HEK293 (cell line): Measurements from ENCODE around the gene ENTREP3.

Experiments used
- CTCF ChIA-PET: fragments of 350-600 bp; formaldehyde crosslinking; extraction: SDS; loops from one replicate; lab custom pipeline; 2021; ENCODE audit warnings: antibody characterized with exemption; lab: Yijun Ruan, JAX
- POLR2A ChIA-PET: fragments of 300-600 bp; formaldehyde crosslinking; extraction: SDS; loops from one replicate; lab custom pipeline; 2020; ENCODE audit warnings: antibody characterized with exemption, inconsistent platforms; lab: Yijun Ruan, JAX
- H3K27ac ChIP-seq: fragments of 200-500 bp; sonication (Bioruptor generic); 2 replicates; pipeline ENCODE4 v1.5.1; 2014; ENCODE audit warnings: low read depth, low read length, control low read depth, inconsistent platforms; ENCODE audit errors: extremely low read depth
- H3K36me3 ChIP-seq, 2 experiments: fragments of 200-500 bp in 1 of 2; sonication (Bioruptor generic) in 1 of 2; 1 replicate in 1 of 2; 2 replicates in 1 of 2; pipeline ENCODE4 v1.5.1; 2014 to 2017; ENCODE audit warnings: inconsistent platforms in 2 of 2, low read length in 2 of 2; ENCODE audit not compliant: control insufficient read depth in 2 of 2, insufficient read depth in 1 of 2
- H3K4me1 ChIP-seq: fragments of 200-500 bp; sonication (Bioruptor generic); 2 replicates; pipeline ENCODE4 v1.5.1; 2014; ENCODE audit warnings: mild to moderate bottlenecking, low read length, inconsistent platforms; ENCODE audit not compliant: control insufficient read depth, insufficient read depth
- H3K4me3 ChIP-seq: 2 replicates; pipeline ENCODE4 v1.5.1; 2011; ENCODE audit warnings: low read depth, mild to moderate bottlenecking, control low read depth, low read length, moderate library complexity
- H3K9me3 ChIP-seq: fragments of 200-500 bp; sonication (Bioruptor generic); 2 replicates; pipeline ENCODE4 v1.5.1; 2014; ENCODE audit warnings: low read depth, low read length, inconsistent platforms; ENCODE audit not compliant: control insufficient read depth, insufficient read depth
- CTCF ChIP-seq: fragments of 450-650 bp; formaldehyde crosslinking; IDR thresholded peaks from 2 replicates; pipeline ENCODE4 v1.5.1; 2016; ENCODE audit warnings: missing biosample characterization, missing genetic modification characterization
- IKZF3 ChIP-seq: fragments of 450-650 bp; IDR thresholded peaks from 2 replicates; pipeline ENCODE4 v1.5.0; 2018; ENCODE audit warnings: missing biosample characterization, mild to moderate bottlenecking, missing genetic modification characterization, moderate library complexity
- KLF16 ChIP-seq: fragments of 450-650 bp; formaldehyde crosslinking; IDR thresholded peaks from 2 replicates; pipeline ENCODE4 v1.5.1; 2017; ENCODE audit warnings: missing biosample characterization, missing genetic modification characterization
- KLF8 ChIP-seq: fragments of 450-650 bp; formaldehyde crosslinking; IDR thresholded peaks from 2 replicates; pipeline ENCODE4 v1.5.1; 2016; ENCODE audit warnings: missing biosample characterization, missing genetic modification characterization
- KLF9 ChIP-seq: fragments of 450-650 bp; formaldehyde crosslinking; IDR thresholded peaks from 2 replicates; pipeline ENCODE4 v1.5.1; 2016; ENCODE audit warnings: missing biosample characterization, missing genetic modification characterization, low read depth
- PATZ1 ChIP-seq: fragments of 450-650 bp; formaldehyde crosslinking; IDR thresholded peaks from 2 replicates; pipeline ENCODE4 v1.5.1; 2016; ENCODE audit warnings: missing biosample characterization, missing genetic modification characterization
- REST ChIP-seq: fragments of 450-650 bp; formaldehyde crosslinking; IDR thresholded peaks from 2 replicates; pipeline ENCODE4 v1.5.1; 2016; ENCODE audit warnings: missing biosample characterization, missing genetic modification characterization
- ZBTB11 ChIP-seq: fragments of 450-650 bp; formaldehyde crosslinking; conservative IDR thresholded peaks from 2 replicates; pipeline ENCODE4 v1.5.1; 2016; ENCODE audit warnings: low read depth, missing biosample characterization, missing genetic modification characterization
- ZBTB7A ChIP-seq: fragments of 450-650 bp; formaldehyde crosslinking; IDR thresholded peaks from 2 replicates; pipeline ENCODE4 v1.5.1; 2016; ENCODE audit warnings: low read depth, missing biosample characterization, missing genetic modification characterization
- ZIC2 ChIP-seq: fragments of 450-650 bp; formaldehyde crosslinking; IDR thresholded peaks from 2 replicates; pipeline ENCODE4 v1.5.1; 2016; ENCODE audit warnings: missing biosample characterization, missing genetic modification characterization
- ZNF274 ChIP-seq, 2 experiments: fragments of 200-500 bp in 1 of 2; fragments of 450-650 bp in 1 of 2; sonication (Bioruptor generic) in 1 of 2; formaldehyde crosslinking in 1 of 2; IDR thresholded peaks; 2 replicates each; pipeline versions ENCODE4 v1.5.1 to v1.6.1; 2014 to 2016; ENCODE audit warnings: borderline replicate concordance in 1 of 2, inconsistent platforms in 1 of 2, low read length in 1 of 2, missing biosample characterization in 1 of 2, missing genetic modification characterization in 1 of 2
- ZNF426 ChIP-seq: fragments of 450-650 bp; formaldehyde crosslinking; IDR thresholded peaks from 2 replicates; pipeline ENCODE4 v1.5.1; 2017; ENCODE audit warnings: missing biosample characterization, missing genetic modification characterization, mild to moderate bottlenecking, inconsistent platforms, moderate library complexity
- ZNF558 ChIP-seq: fragments of 450-650 bp; formaldehyde crosslinking; IDR thresholded peaks from 2 replicates; pipeline ENCODE4 v1.5.1; 2016; ENCODE audit warnings: missing biosample characterization, missing genetic modification characterization
- ZNF585B ChIP-seq: fragments of 450-650 bp; formaldehyde crosslinking; IDR thresholded peaks from 2 replicates; pipeline ENCODE4 v1.5.1; 2016; ENCODE audit warnings: missing biosample characterization, missing genetic modification characterization

ENTREP3 gene

GRCh38 chr1:155261852-155262673 is 6.8 kb upstream of the ENTREP3 start, which contains the start of gene SCAMP3 (continued):
- TF ChIP-seq REST (tag by site-specific recombination) = 0 out of 2 replicates have a peak, but pooled peaks have one; percentile 21
- peak; percentile 50 for TF ChIP-seq KLF9 (tag by site-specific recombination)
- peak; percentile 71 for TF ChIP-seq KLF16 (tag by site-specific recombination)
- peak; percentile 31; the same call in 1 of the 2 replicates for TF ChIP-seq ZBTB7A (tag by site-specific recombination)

GRCh38 chr1:155261493-155261851 is 6.2 kb upstream of the ENTREP3 start:
- POLR2A ChIA-PET = interaction anchor here (1.0 to 4.2 kb wide), 11 partner anchors 11 to 68 kb away, joined by 3 to 54 read pairs (median 6); partner anchors contain the start of gene CLK2
- no peaks in the 10 kb centered on the region for H3K9me3 ChIP-seq
- H3K36me3 ChIP-seq = peaks cover 8 to 74% of the 10 kb centered on the region in 2 experiments
- CTCF ChIA-PET = interaction anchor here (1.0 to 6.2 kb wide), 3 partner anchors 11 to 83 kb away, joined by 5 to 91 read pairs (median 7); no protein-coding TSS in a partner anchor
- peak overlapping the region; percentile 91 for H3K4me3 ChIP-seq
- H3K27ac ChIP-seq = peak overlapping the region; percentile 61; the same call in 1 of the 2 replicates
- TF ChIP-seq ZNF426 (no peak), ZIC2 (tag by site-specific recombination) (peak; percentile 66), ZBTB11 (tag by site-specific recombination) (peak; percentile 79; the same call in 1 of the 2 replicates), IKZF3 (tag by site-specific recombination) (0 out of 2 replicates have a peak, but pooled peaks have one; percentile 5), ZNF274 (IDR thresholded peaks at IDR 0.05; ENCODE audit: low read length) (no peak), ZNF274 (tag by site-specific recombination; IDR thresholded peaks at IDR 0.05; ENCODE audit: borderline replicate concordance) (no peak), CTCF (tag by site-specific recombination) (peak; percentile 83)
- no peaks in the 10 kb centered on the region for H3K4me1 ChIP-seq

GRCh38 chr1:155260276-155260675 is 5.0 kb upstream of the ENTREP3 start:
- Histone ChIP-seq H3K27ac (no peak overlapping the region), H3K4me1 (no peaks in the 10 kb centered on the region), H3K36me3 (peaks cover 4 to 69% of the 10 kb centered on the region in 2 experiments), H3K9me3 (no peaks in the 10 kb centered on the region), H3K4me3 (no peak overlapping the region)
- ChIA-PET POLR2A (interaction anchor here (1.6 to 4.2 kb wide), 4 partner anchors 9 to 63 kb away, joined by 3 to 54 read pairs (median 24); partner anchors contain the start of gene CLK2), CTCF (interaction anchor here (0.7 to 6.2 kb wide), 5 partner anchors 10 to 63 kb away, joined by 3 to 91 read pairs (median 3); no protein-coding TSS in a partner anchor)
- TF ChIP-seq ZNF558 (tag by site-specific recombination) (no peak), ZNF585B (tag by site-specific recombination) (no peak), PATZ1 (no peak), KLF8 (no peak), REST (tag by site-specific recombination) (no peak)
